ENCODE data around the gene SGSM2.

The SGSM2 gene

GRCh38 chr17:2387086-2388019 lies 50.1 kb downstream of the SGSM2 start:
- DNase-seq (ENCODE audit: low read depth in 2 of 2) = no peak

GRCh38 chr17:2388020-2388682 lies 50.9 kb downstream of the SGSM2 start:
- DNase-seq (ENCODE audit: low read depth in 2 of 2) = no peak

- DNase-seq (ENCODE audit: low read depth in 2 of 2) = no peak
Measured at GRCh38 chr17:2388683-2389055, 51.4 kb downstream of the SGSM2 start.

GRCh38 chr17:2390199-2390836 lies 53.0 kb downstream of the SGSM2 start:
- DNase-seq (ENCODE audit: low read depth in 2 of 2) = no peak

- DNase-seq (ENCODE audit: low read depth in 2 of 2) = no peak
Measured at GRCh38 chr17:2391597-2392251, 54.4 kb downstream of the SGSM2 start.

GRCh38 chr17:2392252-2393173 lies 55.2 kb downstream of the SGSM2 start:
- peak; percentile 82 to 87 for DNase-seq (ENCODE audit: low read depth in 2 of 2)

- DNase-seq (ENCODE audit: low read depth in 2 of 2) = peak; percentile 61 to 73
Measured at GRCh38 chr17:2393174-2393953, 56.1 kb downstream of the SGSM2 start.

GRCh38 chr17:2393954-2394749 lies 56.9 kb downstream of the SGSM2 start:
- no peak for DNase-seq (ENCODE audit: low read depth in 2 of 2)

GRCh38 chr17:2394775-2395201 lies 57.5 kb downstream of the SGSM2 start:
- no peak for DNase-seq (ENCODE audit: low read depth in 2 of 2)

GRCh38 chr17:2395258-2396181 lies 58.2 kb downstream of the SGSM2 start:
- no peak for DNase-seq (ENCODE audit: low read depth in 2 of 2)

GRCh38 chr17:2396192-2396567 lies 58.9 kb downstream of the SGSM2 start:
- DNase-seq (ENCODE audit: low read depth in 2 of 2) = no peak

- DNase-seq (ENCODE audit: low read depth in 2 of 2) = peak; percentile 90 to 91
Measured at GRCh38 chr17:2396568-2397246, 59.4 kb downstream of the SGSM2 start.

- no peak for DNase-seq (ENCODE audit: low read depth in 2 of 2)
Measured at GRCh38 chr17:2397247-2398171, 60.2 kb downstream of the SGSM2 start.

- DNase-seq (ENCODE audit: low read depth in 2 of 2) = no peak
Measured at GRCh38 chr17:2398182-2398581, 60.9 kb downstream of the SGSM2 start.

- DNase-seq (ENCODE audit: low read depth in 2 of 2) = peak; percentile 45 to 51
Measured at GRCh38 chr17:2398655-2399571, 61.6 kb downstream of the SGSM2 start.

All from fibroblast of skin of left biceps (primary cell).